ENCODE data around the gene MINDY4.

MINDY4 gene

GRCh38 chr7:30913821-30914515 lies 142.8 kb downstream of the MINDY4 start:
- H3K9ac ChIP-seq = no peak overlapping the region
- TF ChIP-seq CTCF (conservative IDR thresholded peaks at IDR 0.05; ENCODE audit: low read depth, low read length) = no peak

DNA sequence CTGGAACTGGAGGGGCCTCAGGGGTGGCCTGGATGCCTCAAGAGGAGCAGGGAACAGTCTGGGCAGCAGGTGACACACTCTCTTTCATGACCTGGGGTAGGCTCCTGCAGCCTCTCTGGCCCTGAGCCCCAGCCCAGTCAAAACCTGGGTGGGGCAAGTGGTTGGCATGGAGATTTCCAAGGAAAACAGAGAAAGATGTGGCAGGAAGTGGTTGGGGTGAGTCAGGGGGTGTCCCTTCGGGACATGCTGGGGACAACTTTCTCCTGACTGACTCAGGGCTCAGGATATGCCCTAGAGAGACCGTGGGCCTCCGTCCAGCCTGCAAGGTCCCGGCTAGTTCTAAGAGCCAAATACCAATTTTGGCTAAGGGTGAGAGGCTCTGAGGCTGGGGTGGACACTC lies 143.4 kb downstream of the MINDY4 start:
- H3K36me3 ChIP-seq (ENCODE audit: insufficient read depth) = no peaks in the 10 kb centered on the region
- no peak overlapping the region for H3K27ac ChIP-seq
- no peaks in the 10 kb centered on the region for H3K4me1 ChIP-seq (ENCODE audit: low read depth, poor library complexity, severe bottlenecking)
- H3K4me3 ChIP-seq (IDR thresholded peaks at IDR 0.05; ENCODE audit: insufficient read depth, low read depth, low read length) = no peak overlapping the region
- no peaks in the 10 kb centered on the region for H3K27me3 ChIP-seq (ENCODE audit: insufficient read depth, low read depth)
- no peak overlapping the region for H3K4me2 ChIP-seq
- no peaks in the 10 kb centered on the region for H3K79me2 ChIP-seq (ENCODE audit: insufficient read depth, low read depth)
- no peak overlapping the region for H2AFZ ChIP-seq (ENCODE audit: low read depth)
- H4K20me1 ChIP-seq (ENCODE audit: insufficient read depth) = no peaks in the 10 kb centered on the region
- no peak overlapping the region for H3K9ac ChIP-seq
- no peak for TF ChIP-seq CTCF (conservative IDR thresholded peaks at IDR 0.05; ENCODE audit: low read depth, low read length)

More at GRCh38 chr7:30913821-30914515, 142.8 kb downstream of the MINDY4 start:
- Histone ChIP-seq H3K27me3 (ENCODE audit: insufficient read depth, low read depth) (no peaks in the 10 kb centered on the region), H3K4me1 (ENCODE audit: low read depth, poor library complexity, severe bottlenecking) (no peaks in the 10 kb centered on the region), H3K27ac (no peak overlapping the region), H3K36me3 (ENCODE audit: insufficient read depth) (no peaks in the 10 kb centered on the region), H3K4me3 (IDR thresholded peaks at IDR 0.05; ENCODE audit: insufficient read depth, low read depth, low read length) (no peak overlapping the region), H4K20me1 (ENCODE audit: insufficient read depth) (no peaks in the 10 kb centered on the region), H3K4me2 (no peak overlapping the region), H3K79me2 (ENCODE audit: insufficient read depth, low read depth) (no peaks in the 10 kb centered on the region), H2AFZ (ENCODE audit: low read depth) (no peak overlapping the region)

DNA sequence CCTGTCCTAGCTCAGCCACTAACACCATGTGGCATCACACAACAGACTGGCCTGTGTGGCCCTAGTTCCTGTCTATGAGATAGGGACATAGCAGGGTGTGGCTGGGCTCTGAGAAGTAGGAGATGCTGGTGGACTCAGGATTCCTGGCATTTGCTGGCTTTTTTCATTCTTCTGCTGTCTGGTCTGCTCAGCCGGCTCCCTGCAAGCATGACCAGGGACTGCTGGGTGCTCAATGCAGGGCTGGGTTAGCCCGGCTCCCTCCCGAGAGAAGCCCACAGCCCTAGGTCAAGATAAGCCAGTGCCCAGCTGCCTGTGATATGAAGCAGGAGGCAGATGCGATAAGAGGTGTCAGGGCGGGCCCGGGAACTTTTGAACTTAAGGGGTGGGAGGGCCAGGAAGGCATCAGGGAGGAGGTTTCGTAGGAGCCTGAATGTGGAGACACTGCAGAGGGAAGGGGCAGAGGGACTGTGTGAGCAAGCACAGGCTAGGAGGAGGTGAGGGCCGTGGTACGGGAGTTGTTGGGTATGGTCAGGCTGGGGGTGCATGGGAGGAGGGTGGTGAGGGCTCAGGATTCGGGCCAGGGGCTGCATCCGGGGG lies 143.9 kb downstream of the MINDY4 start:
- Histone ChIP-seq H4K20me1 (ENCODE audit: insufficient read depth) (no peaks in the 10 kb centered on the region), H3K27ac (no peak overlapping the region), H3K79me2 (ENCODE audit: insufficient read depth, low read depth) (no peaks in the 10 kb centered on the region), H3K4me1 (ENCODE audit: low read depth, poor library complexity, severe bottlenecking) (no peaks in the 10 kb centered on the region), H3K4me2 (no peak overlapping the region), H3K9ac (no peak overlapping the region), H2AFZ (ENCODE audit: low read depth) (no peak overlapping the region), H3K36me3 (ENCODE audit: insufficient read depth) (no peaks in the 10 kb centered on the region), H3K27me3 (ENCODE audit: insufficient read depth, low read depth) (no peaks in the 10 kb centered on the region), H3K4me3 (IDR thresholded peaks at IDR 0.05; ENCODE audit: insufficient read depth, low read depth, low read length) (no peak overlapping the region)
- no peak for TF ChIP-seq CTCF (conservative IDR thresholded peaks at IDR 0.05; ENCODE audit: low read depth, low read length)

GRCh38 chr7:30915751-30916150 lies 144.5 kb downstream of the MINDY4 start:
- Histone ChIP-seq H3K36me3 (ENCODE audit: insufficient read depth) (no peaks in the 10 kb centered on the region), H2AFZ (ENCODE audit: low read depth) (no peak overlapping the region), H3K27me3 (ENCODE audit: insufficient read depth, low read depth) (no peaks in the 10 kb centered on the region), H4K20me1 (ENCODE audit: insufficient read depth) (no peaks in the 10 kb centered on the region), H3K79me2 (ENCODE audit: insufficient read depth, low read depth) (no peaks in the 10 kb centered on the region), H3K9ac (no peak overlapping the region), H3K27ac (no peak overlapping the region), H3K4me3 (IDR thresholded peaks at IDR 0.05; ENCODE audit: insufficient read depth, low read depth, low read length) (no peak overlapping the region), H3K4me1 (ENCODE audit: low read depth, poor library complexity, severe bottlenecking) (no peaks in the 10 kb centered on the region), H3K4me2 (no peak overlapping the region)
- no peak for TF ChIP-seq CTCF (conservative IDR thresholded peaks at IDR 0.05; ENCODE audit: low read depth, low read length)

Data from KMS-11 (cell line).